OCI-LY1 (cell line): ENCODE data around the gene HOXD4.

ENCODE experiments used
- H2AFZ ChIP-seq: fragments of 200-600 bp; sonication (generic), shearing (Covaris generic); 2 replicates; pipeline ENCODE4 v1.6.0; 2014; ENCODE audit warnings: antibody characterized with exemption, mild to moderate bottlenecking, low read length
- H3F3A ChIP-seq: fragments of 200-600 bp; sonication (generic), shearing (Covaris generic); 2 replicates; pipeline ENCODE4 v1.6.0; 2014; ENCODE audit warnings: mild to moderate bottlenecking, antibody characterized with exemption, low read length, moderate library complexity; ENCODE audit not compliant: insufficient read depth
- H3K27ac ChIP-seq: fragments of 200-600 bp; sonication (generic); 2 replicates; pipeline ENCODE4 v1.5.1; 2014; ENCODE audit warnings: low read length, mixed run types, mild to moderate bottlenecking, low read depth; ENCODE audit not compliant: poor library complexity, severe bottlenecking
- H3K27me3 ChIP-seq: fragments of 200-600 bp; sonication (generic); 2 replicates; pipeline ENCODE4 v1.6.0; 2014; ENCODE audit warnings: antibody characterized with exemption, mild to moderate bottlenecking, low read length, moderate library complexity; ENCODE audit not compliant: insufficient read depth
- H3K36me3 ChIP-seq: fragments of 200-600 bp; sonication (generic); 2 replicates; pipeline ENCODE4 v1.6.1; 2014; ENCODE audit warnings: mild to moderate bottlenecking, antibody characterized with exemption, low read length, moderate library complexity, mixed read lengths; ENCODE audit not compliant: insufficient read depth
- H3K4me1 ChIP-seq: fragments of 200-600 bp; sonication (generic); 2 replicates; pipeline ENCODE4 v1.5.1; 2014; ENCODE audit warnings: mild to moderate bottlenecking, low read length, moderate library complexity; ENCODE audit not compliant: insufficient read depth, severe bottlenecking
- H3K4me2 ChIP-seq: fragments of 200-600 bp; sonication (generic), shearing (Covaris generic); 2 replicates; pipeline ENCODE4 v1.6.1; 2014; ENCODE audit warnings: low read length
- H3K4me3 ChIP-seq: fragments of 200-600 bp; sonication (generic); 2 replicates; pipeline ENCODE4 v1.5.1; 2014; ENCODE audit warnings: low read length, low read depth, mild to moderate bottlenecking, mixed read lengths; ENCODE audit not compliant: poor library complexity, severe bottlenecking
- H3K79me2 ChIP-seq: fragments of 200-600 bp; shearing (Covaris generic); 2 replicates; pipeline ENCODE4 v1.6.1; 2016; ENCODE audit warnings: mixed run types, low read length, mixed read lengths; ENCODE audit not compliant: insufficient read depth
- H3K9ac ChIP-seq: fragments of 200-600 bp; sonication (generic), shearing (Covaris generic); 2 replicates; pipeline ENCODE4 v1.6.1; 2014; ENCODE audit warnings: mild to moderate bottlenecking, low read length, mixed read lengths
- H3K9me2 ChIP-seq: fragments of 200-600 bp; sonication (generic), shearing (Covaris generic); 2 replicates; pipeline ENCODE4 v1.6.1; 2014; ENCODE audit warnings: low read depth, mild to moderate bottlenecking, low read length, mixed read lengths
- H3K9me3 ChIP-seq: fragments of 200-600 bp; shearing (Covaris generic); 2 replicates; pipeline ENCODE4 v1.6.1; 2014; ENCODE audit warnings: low read length, mixed read lengths
- H4K20me1 ChIP-seq: fragments of 200-600 bp; sonication (generic), shearing (Covaris generic); 2 replicates; pipeline ENCODE4 v1.6.0; 2016; ENCODE audit warnings: mild to moderate bottlenecking, low read length; ENCODE audit not compliant: insufficient read depth
- CTCF ChIP-seq: fragments of 200-600 bp; sonication (generic), shearing (Covaris generic); IDR thresholded peaks from 2 replicates; pipeline ENCODE4 v1.5.1; 2017; ENCODE audit warnings: mild to moderate bottlenecking, antibody characterized with exemption, low read length, moderate library complexity, mixed read lengths
- EZH2 ChIP-seq: fragments of 200-600 bp; sonication (generic), shearing (Covaris generic); IDR thresholded peaks from 2 replicates; pipeline ENCODE4 v1.8.0; 2017; ENCODE audit warnings: borderline replicate concordance, mixed run types, mild to moderate bottlenecking, antibody characterized with exemption, low read length, moderate library complexity, mixed read lengths

Gene HOXD4

DNA sequence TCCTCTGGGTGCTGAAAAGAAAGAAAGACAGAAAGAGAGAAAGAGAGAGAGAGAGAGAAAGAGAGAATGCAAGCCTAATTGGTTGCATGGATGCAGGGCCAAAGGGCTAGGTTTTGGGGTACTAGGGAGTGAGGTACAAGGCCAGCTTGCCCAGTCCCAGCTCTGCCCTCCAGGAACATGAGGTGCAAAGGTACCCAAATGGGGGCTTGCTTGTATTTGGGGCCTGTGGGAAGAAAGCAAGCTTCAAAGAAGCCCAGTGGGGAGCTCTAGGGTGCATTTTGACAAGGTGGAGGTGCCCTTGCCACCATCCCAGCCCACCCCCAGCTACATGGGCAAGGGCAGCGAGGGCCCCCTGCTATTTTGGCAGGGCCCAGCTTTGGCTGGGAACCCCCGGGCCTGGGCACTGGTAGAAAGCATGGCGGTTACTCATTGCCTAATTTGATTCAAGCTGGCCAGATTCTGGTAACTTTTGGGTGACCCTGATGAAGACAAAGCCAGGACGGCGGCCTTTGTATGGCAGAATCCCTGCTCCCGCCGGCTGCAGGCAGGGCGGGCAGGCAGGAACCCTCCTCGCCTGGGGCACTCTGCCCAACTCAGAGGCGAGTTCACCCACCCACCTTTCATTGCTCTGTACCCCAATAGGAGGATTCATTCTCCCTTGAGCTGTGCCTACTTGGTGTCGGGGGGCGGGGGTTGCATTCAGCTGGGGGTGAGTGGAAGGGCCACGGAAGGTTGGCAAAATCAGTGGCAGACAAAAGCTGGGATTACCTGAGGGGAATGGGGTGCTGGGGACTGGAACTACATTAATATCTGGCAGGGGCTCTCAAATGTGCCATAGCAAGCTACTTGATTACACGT lies 537 bp upstream of the HOXD4 start:
- Histone ChIP-seq H3K27me3 (0 out of 2 replicates have a peak, but pooled peaks cover 1% of the 10 kb centered on the region), H4K20me1 (no peaks in the 10 kb centered on the region), H3K9ac (no peak overlapping the region), H3K36me3 (no peaks in the 10 kb centered on the region), H3K9me3 (no peaks in the 10 kb centered on the region), H3K4me2 (no peak overlapping the region), H2AFZ (no peak overlapping the region), H3K9me2 (no peaks in the 10 kb centered on the region), H3K79me2 (no peaks in the 10 kb centered on the region), H3K4me3 (no peak overlapping the region), H3F3A (no peaks in the 10 kb centered on the region), H3K27ac (no peak overlapping the region), H3K4me1 (no peaks in the 10 kb centered on the region)
- TF ChIP-seq CTCF (no peak), EZH2 (no peak)

DNA sequence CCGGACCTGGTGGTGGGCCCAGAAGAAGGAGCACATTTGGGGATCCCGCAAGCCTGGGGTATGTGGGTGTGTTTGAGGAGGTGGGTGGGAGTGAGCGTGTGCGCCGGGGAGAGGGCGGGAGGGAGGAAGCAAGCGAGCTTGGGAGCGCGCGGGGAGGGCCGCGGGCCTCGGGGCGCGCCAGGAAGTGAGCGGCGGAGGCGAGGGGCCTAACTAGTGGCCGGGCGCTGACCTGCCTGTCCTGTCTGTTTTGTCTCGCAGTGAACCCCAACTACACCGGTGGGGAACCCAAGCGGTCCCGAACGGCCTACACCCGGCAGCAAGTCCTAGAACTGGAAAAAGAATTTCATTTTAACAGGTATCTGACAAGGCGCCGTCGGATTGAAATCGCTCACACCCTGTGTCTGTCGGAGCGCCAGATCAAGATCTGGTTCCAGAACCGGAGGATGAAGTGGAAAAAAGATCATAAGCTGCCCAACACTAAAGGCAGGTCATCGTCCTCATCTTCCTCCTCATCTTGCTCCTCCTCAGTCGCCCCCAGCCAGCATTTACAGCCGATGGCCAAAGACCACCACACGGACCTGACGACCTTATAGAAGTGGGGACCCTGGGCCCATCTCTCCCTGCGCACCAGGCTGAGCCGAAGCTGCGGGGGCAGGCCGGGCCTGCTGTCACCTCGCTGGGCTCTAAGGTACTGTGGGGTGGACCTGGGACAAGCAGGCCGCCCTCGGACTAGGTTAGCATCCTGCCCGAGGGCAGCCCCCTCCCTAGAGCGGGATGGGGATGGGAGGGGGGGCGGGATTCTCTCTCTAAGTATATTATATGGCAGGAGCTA lies 1.2 kb downstream of the HOXD4 start:
- Histone ChIP-seq H3K27me3 (no peaks in the 10 kb centered on the region), H3K4me3 (no peak overlapping the region), H3K9ac (no peak overlapping the region)

More for the DNA sequence above, 1.2 kb downstream of the HOXD4 start:
- no peaks in the 10 kb centered on the region for H3F3A ChIP-seq
- H3K4me2 ChIP-seq = no peak overlapping the region
- no peaks in the 10 kb centered on the region for H4K20me1 ChIP-seq
- H3K9me2 ChIP-seq = no peaks in the 10 kb centered on the region
- H3K36me3 ChIP-seq = no peaks in the 10 kb centered on the region
- no peaks in the 10 kb centered on the region for H3K79me2 ChIP-seq
- no peak overlapping the region for H2AFZ ChIP-seq
- H3K27ac ChIP-seq = no peak overlapping the region
- no peak for TF ChIP-seq CTCF
- TF ChIP-seq EZH2 = no peak
- H3K9me3 ChIP-seq = no peaks in the 10 kb centered on the region
- no peaks in the 10 kb centered on the region for H3K4me1 ChIP-seq
